MM.1S (cell line): ENCODE measurements around the gene ANKS4B.

ENCODE experiments used
- CTCF ChIP-seq: fragments of 300-600 bp; sonication (generic); IDR thresholded peaks from 2 replicates; pipeline ENCODE4 v1.5.1; 2016; ENCODE audit warnings: antibody characterized with exemption, low read length, mixed read lengths
- EZH2 ChIP-seq: fragments of 300-600 bp; sonication (generic); optimal IDR thresholded peaks from 2 replicates; pipeline ENCODE3; 2017; ENCODE audit warnings: low read depth, mild to moderate bottlenecking, antibody characterized with exemption, low read length, mixed read lengths
- EZH2phosphoT487 ChIP-seq: fragments of 300-600 bp; sonication (generic); IDR thresholded peaks from 2 replicates; pipeline ENCODE4 v1.6.1; 2018; ENCODE audit warnings: antibody characterized with exemption, low read length

GRCh38 chr16:21257284-21257683 lies 23.8 kb downstream of the ANKS4B start:
- TF ChIP-seq EZH2 (no peak), EZH2phosphoT487 (no peak), CTCF (no peak)
